ENCODE results near the gene ACVR1. TPM values are rescaled to one million over a fixed set of nuclear protein-coding genes. Genes with fewer than 3 reads are reported as not detected.
A peak's percentile ranks its signal among the peaks of the same experiment; 100 is the strongest.

Gene ACVR1
- total and polyA plus RNA-seq, 2 experiments from 2014 or later: 8.9 to 21.5 TPM

- Histone ChIP-seq H2AFZ (no peak overlapping the region), H3K4me1 (ENCODE audit: insufficient read depth) (peaks cover 54% of the 10 kb centered on the region), H3K4me2 (peak overlapping the region; percentile 42), H3K79me2 (replicated peaks; ENCODE audit: insufficient read depth) (no peaks in the 10 kb centered on the region; the same call in 1 of the 2 replicates), H3K4me3 (no peak overlapping the region), H3K27me3 (ENCODE audit: insufficient read depth) (no peaks in the 10 kb centered on the region), H4K20me1 (replicated peaks; ENCODE audit: insufficient read depth) (no peaks in the 10 kb centered on the region; the same call in 1 of the 2 replicates), H3K36me3 (ENCODE audit: insufficient read depth) (no peaks in the 10 kb centered on the region), H3F3A (replicated peaks; ENCODE audit: low read depth) (no peaks in the 10 kb centered on the region), H3K27ac (ENCODE audit: low read depth) (peak overlapping the region; percentile 35; the same call in 1 of the 2 replicates), H3K9me2 (ENCODE audit: insufficient read depth) (peaks cover 4% of the 10 kb centered on the region; the same call in 1 of the 2 replicates)
- H3K27me3 Mint-ChIP-seq (ENCODE audit: insufficient read depth, low read depth, poor library complexity): no peaks in the 10 kb centered on the region
- no peaks in the 10 kb centered on the region for H3K9me3 Mint-ChIP-seq
- no peak overlapping the region for H3K27ac Mint-ChIP-seq
- ATAC-seq: no peak; the same call in 2 of the 3 replicates
- peak; percentile 43 for DNase-seq (ENCODE audit: low spot score)
- no peak for TF ChIP-seq EZH2 (IDR thresholded peaks at IDR 0.05; ENCODE audit: low read depth, unreplicated experiment)
- no peak for TF ChIP-seq NANOG (IDR thresholded peaks at IDR 0.05; ENCODE audit: borderline replicate concordance)
- no peak for TF ChIP-seq REST (IDR thresholded peaks at IDR 0.05; ENCODE audit: unreplicated experiment)
- TF ChIP-seq STAT1 (IDR thresholded peaks at IDR 0.05; ENCODE audit: unreplicated experiment): no peak
- TF ChIP-seq ZNF114 (CRISPR knock-in tag; IDR thresholded peaks at IDR 0.05): no peak
- TF ChIP-seq CREB1 (CRISPR knock-in tag; IDR thresholded peaks at IDR 0.05; ENCODE audit: low read depth): no peak
- no peak for TF ChIP-seq ZNF331 (CRISPR knock-in tag; IDR thresholded peaks at IDR 0.05; ENCODE audit: low read depth)
- H3K4me3 Mint-ChIP-seq: no peak overlapping the region
- peaks cover 48% of the 10 kb centered on the region for H3K4me1 Mint-ChIP-seq
- no peaks in the 10 kb centered on the region for H3K36me3 Mint-ChIP-seq (ENCODE audit: low read depth)
Observed at GRCh38 chr2:157787364-157787938, 88.7 kb downstream of the ACVR1 start.

- no peak overlapping the region for H3K27ac Mint-ChIP-seq
- no peak for TF ChIP-seq EZH2 (IDR thresholded peaks at IDR 0.05; ENCODE audit: low read depth, unreplicated experiment)
- no peak for TF ChIP-seq REST (IDR thresholded peaks at IDR 0.05; ENCODE audit: unreplicated experiment)
Observed at GRCh38 chr2:157786663-157787363, 89.3 kb downstream of the ACVR1 start.

More at GRCh38 chr2:157786663-157787363, 89.3 kb downstream of the ACVR1 start:
- peak overlapping the region; percentile 42 for H3K4me2 ChIP-seq
- Mint-ChIP-seq H3K27me3 (ENCODE audit: insufficient read depth, low read depth, poor library complexity) (no peaks in the 10 kb centered on the region), H3K9me3 (no peaks in the 10 kb centered on the region), H3K36me3 (ENCODE audit: low read depth) (no peaks in the 10 kb centered on the region), H3K4me1 (peaks cover 54% of the 10 kb centered on the region), H3K4me3 (no peak overlapping the region)
- no peak for ATAC-seq
- H3F3A ChIP-seq (replicated peaks; ENCODE audit: low read depth): no peaks in the 10 kb centered on the region
- H3K4me3 ChIP-seq: no peak overlapping the region
- H3K4me1 ChIP-seq (ENCODE audit: insufficient read depth): peaks cover 54% of the 10 kb centered on the region
- DNase-seq (ENCODE audit: low spot score): no peak
- no peak overlapping the region for H2AFZ ChIP-seq
- no peaks in the 10 kb centered on the region for H3K27me3 ChIP-seq (ENCODE audit: insufficient read depth)
- no peaks in the 10 kb centered on the region; the same call in 1 of the 2 replicates for H3K79me2 ChIP-seq (replicated peaks; ENCODE audit: insufficient read depth)
- no peaks in the 10 kb centered on the region for H3K36me3 ChIP-seq (ENCODE audit: insufficient read depth)
- no peaks in the 10 kb centered on the region; the same call in 1 of the 2 replicates for H4K20me1 ChIP-seq (replicated peaks; ENCODE audit: insufficient read depth)
- H3K9me2 ChIP-seq (ENCODE audit: insufficient read depth): peaks cover 4% of the 10 kb centered on the region; the same call in 1 of the 2 replicates
- peak overlapping the region; percentile 35; the same call in 1 of the 2 replicates for H3K27ac ChIP-seq (ENCODE audit: low read depth)

Measured in GM23338 (cell line).